ENCODE results near the gene ZNF839.

- no peak for TF ChIP-seq POLR2A (IDR thresholded peaks at IDR 0.05)
- TF ChIP-seq CTCF (IDR thresholded peaks at IDR 0.05): no peak
Measured at GRCh38 chr14:102346645-102347044, 27.1 kb downstream of the ZNF839 start.
